Measurements from ENCODE around the gene TCEA3. TPM values are rescaled to one million over a fixed set of nuclear protein-coding genes. Genes with fewer than 3 reads are reported as not detected.

TCEA3 gene
- total RNA-seq, 1 donor from 2014 or later = 3.3 TPM

DNA sequence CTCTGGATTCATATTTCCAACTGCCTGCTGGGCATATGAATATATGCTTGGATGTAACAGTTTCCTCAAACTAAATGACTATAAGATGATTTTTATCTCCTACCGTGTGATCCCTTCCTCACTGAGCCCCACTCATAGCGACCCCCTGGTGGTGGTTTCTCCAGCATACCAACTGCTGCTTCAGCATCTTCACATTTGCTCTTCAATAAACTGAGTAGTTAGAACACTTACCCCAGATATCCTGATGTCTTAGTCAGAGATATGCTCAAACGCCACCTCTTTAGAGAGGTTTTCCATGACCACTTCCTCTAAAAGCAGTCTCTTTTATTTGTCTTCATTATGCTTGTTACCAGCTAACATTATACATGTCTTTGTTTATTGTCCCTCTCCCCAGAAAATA lies 70.3 kb downstream of the TCEA3 start:
- Mint-ChIP-seq H3K4me3 (ENCODE audit: unreplicated experiment) (no peak overlapping the region), H3K4me1 (ENCODE audit: low read depth, unreplicated experiment) (no peaks in the 10 kb centered on the region), H3K27ac (ENCODE audit: unreplicated experiment) (no peak overlapping the region), H3K27me3 (ENCODE audit: low read depth, unreplicated experiment) (peaks cover 11% of the 10 kb centered on the region), H3K9me3 (ENCODE audit: unreplicated experiment) (peaks cover 5% of the 10 kb centered on the region), H3K36me3 (ENCODE audit: low read depth, unreplicated experiment) (peaks cover 20% of the 10 kb centered on the region)
- no peak overlapping the region for H3K9ac ChIP-seq (ENCODE audit: low read length)
- no peak overlapping the region for H3K4me3 ChIP-seq (ENCODE audit: insufficient read depth, low read depth, low read length)
- H3K4me1 ChIP-seq (ENCODE audit: insufficient read depth, low read length) = no peaks in the 10 kb centered on the region
- H4K20me1 ChIP-seq (ENCODE audit: insufficient read depth, low read length) = no peaks in the 10 kb centered on the region
- DNase-seq (ENCODE audit: low read depth) (no peak), FAIRE-seq (no peak)
- H3K4me2 ChIP-seq (ENCODE audit: low read length) = no peak overlapping the region
- no peaks in the 10 kb centered on the region for H3K9me3 ChIP-seq (ENCODE audit: insufficient read depth, low read depth, low read length)
- no peak for TF ChIP-seq EZH2 (IDR thresholded peaks at IDR 0.05; ENCODE audit: insufficient read depth, low read length)
- TF ChIP-seq, protein P1, sequence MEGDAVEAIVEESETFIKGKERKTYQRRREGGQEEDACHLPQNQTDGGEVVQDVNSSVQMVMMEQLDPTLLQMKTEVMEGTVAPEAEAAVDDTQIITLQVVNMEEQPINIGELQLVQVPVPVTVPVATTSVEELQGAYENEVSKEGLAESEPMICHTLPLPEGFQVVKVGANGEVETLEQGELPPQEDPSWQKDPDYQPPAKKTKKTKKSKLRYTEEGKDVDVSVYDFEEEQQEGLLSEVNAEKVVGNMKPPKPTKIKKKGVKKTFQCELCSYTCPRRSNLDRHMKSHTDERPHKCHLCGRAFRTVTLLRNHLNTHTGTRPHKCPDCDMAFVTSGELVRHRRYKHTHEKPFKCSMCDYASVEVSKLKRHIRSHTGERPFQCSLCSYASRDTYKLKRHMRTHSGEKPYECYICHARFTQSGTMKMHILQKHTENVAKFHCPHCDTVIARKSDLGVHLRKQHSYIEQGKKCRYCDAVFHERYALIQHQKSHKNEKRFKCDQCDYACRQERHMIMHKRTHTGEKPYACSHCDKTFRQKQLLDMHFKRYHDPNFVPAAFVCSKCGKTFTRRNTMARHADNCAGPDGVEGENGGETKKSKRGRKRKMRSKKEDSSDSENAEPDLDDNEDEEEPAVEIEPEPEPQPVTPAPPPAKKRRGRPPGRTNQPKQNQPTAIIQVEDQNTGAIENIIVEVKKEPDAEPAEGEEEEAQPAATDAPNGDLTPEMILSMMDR (IDR thresholded peaks at IDR 0.05; ENCODE audit: insufficient read depth, low read depth, low read length) = peak; percentile 4
- H3K36me3 ChIP-seq (ENCODE audit: insufficient read depth, low read length) = peaks cover 3% of the 10 kb centered on the region
- H3K27ac ChIP-seq (ENCODE audit: low read depth, low read length) = no peak overlapping the region
- no peaks in the 10 kb centered on the region for H3K27me3 ChIP-seq (ENCODE audit: insufficient read depth, low read length)
- no peak overlapping the region for H2AFZ ChIP-seq (ENCODE audit: low read depth, low read length)
- no peaks in the 10 kb centered on the region for H3K79me2 ChIP-seq (ENCODE audit: insufficient read depth, low read length)

DNA sequence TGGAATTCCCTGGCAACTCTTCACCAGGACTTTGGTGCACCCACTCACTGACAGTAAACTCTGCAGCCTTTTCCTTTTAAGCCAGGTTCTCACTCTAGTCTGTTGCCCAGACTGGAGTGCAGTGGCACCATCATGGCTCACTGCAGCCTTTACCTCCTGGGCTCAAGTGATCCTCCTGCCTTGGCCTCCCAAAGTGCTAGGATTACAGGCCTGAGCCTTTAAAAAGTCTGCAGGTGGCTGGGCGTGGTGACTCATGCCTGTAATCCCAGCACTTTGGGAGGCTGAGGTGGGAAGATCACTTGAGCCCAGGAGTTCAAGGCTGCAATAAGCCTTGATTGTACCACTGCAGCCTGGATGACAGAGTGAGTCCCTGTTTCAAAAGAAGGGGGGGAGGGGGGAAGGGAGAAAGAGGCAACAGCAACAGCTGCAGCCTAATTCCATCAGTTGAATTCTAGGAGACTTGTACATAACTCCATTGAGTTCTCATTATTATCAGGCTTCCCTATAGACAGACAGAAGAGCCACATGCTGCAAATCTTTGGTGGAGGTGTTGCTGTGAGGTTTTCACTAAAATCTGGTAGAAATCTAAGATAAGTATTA lies 72.4 kb downstream of the TCEA3 start:
- Histone ChIP-seq H3K4me3 (ENCODE audit: insufficient read depth, low read depth, low read length) (no peak overlapping the region), H3K36me3 (ENCODE audit: insufficient read depth, low read length) (no peaks in the 10 kb centered on the region), H3K4me2 (ENCODE audit: low read length) (no peak overlapping the region), H4K20me1 (ENCODE audit: insufficient read depth, low read length) (no peaks in the 10 kb centered on the region), H3K27ac (ENCODE audit: low read depth, low read length) (no peak overlapping the region), H3K9me3 (ENCODE audit: insufficient read depth, low read depth, low read length) (no peaks in the 10 kb centered on the region), H3K27me3 (ENCODE audit: insufficient read depth, low read length) (no peaks in the 10 kb centered on the region), H2AFZ (ENCODE audit: low read depth, low read length) (no peak overlapping the region), H3K9ac (ENCODE audit: low read length) (no peak overlapping the region), H3K79me2 (ENCODE audit: insufficient read depth, low read length) (no peaks in the 10 kb centered on the region), H3K4me1 (ENCODE audit: insufficient read depth, low read length) (no peaks in the 10 kb centered on the region)
- no peak for DNase-seq (ENCODE audit: low read depth)
- Mint-ChIP-seq H3K36me3 (ENCODE audit: low read depth, unreplicated experiment) (peaks cover 10% of the 10 kb centered on the region), H3K9me3 (ENCODE audit: unreplicated experiment) (no peaks in the 10 kb centered on the region), H3K27me3 (ENCODE audit: low read depth, unreplicated experiment) (peaks cover 11% of the 10 kb centered on the region), H3K4me1 (ENCODE audit: low read depth, unreplicated experiment) (no peaks in the 10 kb centered on the region), H3K27ac (ENCODE audit: unreplicated experiment) (no peak overlapping the region), H3K4me3 (ENCODE audit: unreplicated experiment) (no peak overlapping the region)
- FAIRE-seq = no peak
- TF ChIP-seq, protein P1 (IDR thresholded peaks at IDR 0.05; ENCODE audit: insufficient read depth, low read depth, low read length) = no peak
- TF ChIP-seq EZH2 (IDR thresholded peaks at IDR 0.05; ENCODE audit: insufficient read depth, low read length) = no peak

DNA sequence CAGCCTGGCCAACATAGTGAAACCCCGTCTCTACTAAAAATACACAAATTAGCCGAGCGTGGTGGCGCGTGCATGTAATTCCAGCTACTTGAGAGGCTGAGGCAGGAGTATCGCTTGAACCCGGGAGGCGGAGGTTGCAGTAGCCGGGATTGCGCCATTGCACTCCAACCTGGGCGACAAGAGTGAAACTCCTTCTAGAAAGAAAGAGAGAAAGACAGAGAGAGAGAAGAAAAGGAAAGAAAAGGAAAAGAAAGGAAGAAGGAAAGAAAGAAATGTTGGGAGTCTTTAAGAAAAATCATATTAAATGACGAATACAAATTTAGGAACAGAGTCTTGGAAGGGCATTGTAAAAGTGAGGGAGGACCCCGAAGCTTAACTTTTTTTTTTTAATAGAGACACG lies 78.6 kb downstream of the TCEA3 start:
- FAIRE-seq (no peak), DNase-seq (ENCODE audit: low read depth) (no peak)
- peak overlapping the region; percentile 89 for H3K27ac Mint-ChIP-seq (ENCODE audit: unreplicated experiment)
- H3K9me3 Mint-ChIP-seq (ENCODE audit: unreplicated experiment) = no peaks in the 10 kb centered on the region
- Histone ChIP-seq H3K4me1 (ENCODE audit: insufficient read depth, low read length) (peaks cover 12% of the 10 kb centered on the region), H3K4me3 (ENCODE audit: insufficient read depth, low read depth, low read length) (no peak overlapping the region), H3K27me3 (ENCODE audit: insufficient read depth, low read length) (no peaks in the 10 kb centered on the region), H3K4me2 (ENCODE audit: low read length) (no peak overlapping the region), H3K79me2 (ENCODE audit: insufficient read depth, low read length) (peaks cover 29% of the 10 kb centered on the region), H3K36me3 (ENCODE audit: insufficient read depth, low read length) (no peaks in the 10 kb centered on the region), H3K9ac (ENCODE audit: low read length) (no peak overlapping the region), H2AFZ (ENCODE audit: low read depth, low read length) (no peak overlapping the region), H3K27ac (ENCODE audit: low read depth, low read length) (no peak overlapping the region), H4K20me1 (ENCODE audit: insufficient read depth, low read length) (peaks cover 22% of the 10 kb centered on the region), H3K9me3 (ENCODE audit: insufficient read depth, low read depth, low read length) (no peaks in the 10 kb centered on the region)
- H3K36me3 Mint-ChIP-seq (ENCODE audit: low read depth, unreplicated experiment) = peaks cover 2% of the 10 kb centered on the region
- H3K4me1 Mint-ChIP-seq (ENCODE audit: low read depth, unreplicated experiment) = peaks cover 5% of the 10 kb centered on the region
- peaks cover 2% of the 10 kb centered on the region for H3K27me3 Mint-ChIP-seq (ENCODE audit: low read depth, unreplicated experiment)
- no peak overlapping the region for H3K4me3 Mint-ChIP-seq (ENCODE audit: unreplicated experiment)
- no peak for TF ChIP-seq EZH2 (IDR thresholded peaks at IDR 0.05; ENCODE audit: insufficient read depth, low read length)
- TF ChIP-seq, protein P1 (IDR thresholded peaks at IDR 0.05; ENCODE audit: insufficient read depth, low read depth, low read length) = no peak

All from astrocyte (in vitro differentiated cells and primary cell).